ENCODE measurements around the gene UTP25. TPM values are rescaled to one million over a fixed set of nuclear protein-coding genes. Genes with fewer than 3 reads are reported as not detected.
A peak's percentile ranks its signal among the peaks of the same experiment; 100 is the strongest.
"Not testable (repeated sequence)": the region's sequence is repeated elsewhere in the genome, so short reads cannot be mapped to it uniquely, and the experiment has no call there.

Gene UTP25
- total RNA-seq, 1 donor from 2014 or later, result 7.4 TPM

DNA sequence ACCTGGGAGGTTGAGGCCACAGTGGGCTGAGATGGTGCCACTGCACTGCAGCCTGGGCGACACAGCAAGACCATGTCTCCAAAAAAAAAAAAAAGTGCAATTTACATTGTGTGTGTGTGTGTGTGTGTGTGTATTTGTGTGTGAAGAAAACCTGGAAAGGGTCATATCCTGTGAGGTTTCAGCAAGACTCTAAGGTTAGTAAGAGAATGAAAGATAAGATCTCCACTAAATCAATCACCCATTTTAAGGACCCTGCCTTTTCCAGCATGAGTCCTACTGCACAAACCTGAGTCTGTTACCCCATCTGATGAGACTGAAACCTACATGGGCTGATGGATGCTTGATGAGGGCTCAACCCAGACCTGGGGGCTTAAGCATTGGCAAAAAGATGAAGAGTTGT, 38.5 kb upstream of the UTP25 start:
- Histone ChIP-seq H3K36me3 (ENCODE audit: insufficient read depth, low read length) (no peaks in the 10 kb centered on the region), H4K20me1 (ENCODE audit: insufficient read depth, low read length) (no peaks in the 10 kb centered on the region), H3K4me3 (ENCODE audit: insufficient read depth, low read depth, low read length) (no peak overlapping the region), H3K27me3 (ENCODE audit: insufficient read depth, low read length) (no peaks in the 10 kb centered on the region), H3K9me3 (ENCODE audit: insufficient read depth, low read depth, low read length) (no peaks in the 10 kb centered on the region), H3K9ac (ENCODE audit: low read length) (no peak overlapping the region), H3K79me2 (ENCODE audit: insufficient read depth, low read length) (peaks cover under 1% of the 10 kb centered on the region), H2AFZ (ENCODE audit: low read depth, low read length) (no peak overlapping the region), H3K4me1 (ENCODE audit: insufficient read depth, low read length) (peaks cover 3% of the 10 kb centered on the region), H3K27ac (ENCODE audit: low read depth, low read length) (no peak overlapping the region), H3K4me2 (ENCODE audit: low read length) (no peak overlapping the region)
- no peak overlapping the region for H3K4me3 Mint-ChIP-seq (ENCODE audit: unreplicated experiment)
- no peaks in the 10 kb centered on the region for H3K9me3 Mint-ChIP-seq (ENCODE audit: unreplicated experiment)
- no peak overlapping the region for H3K27ac Mint-ChIP-seq (ENCODE audit: unreplicated experiment)
- FAIRE-seq (no peak), DNase-seq (ENCODE audit: low read depth) (no peak)
- H3K4me1 Mint-ChIP-seq (ENCODE audit: low read depth, unreplicated experiment), result peaks cover 7% of the 10 kb centered on the region
- H3K36me3 Mint-ChIP-seq (ENCODE audit: low read depth, unreplicated experiment), result peaks cover 24% of the 10 kb centered on the region
- no peak for TF ChIP-seq EZH2 (IDR thresholded peaks at IDR 0.05; ENCODE audit: insufficient read depth, low read length)
- TF ChIP-seq, protein P1, sequence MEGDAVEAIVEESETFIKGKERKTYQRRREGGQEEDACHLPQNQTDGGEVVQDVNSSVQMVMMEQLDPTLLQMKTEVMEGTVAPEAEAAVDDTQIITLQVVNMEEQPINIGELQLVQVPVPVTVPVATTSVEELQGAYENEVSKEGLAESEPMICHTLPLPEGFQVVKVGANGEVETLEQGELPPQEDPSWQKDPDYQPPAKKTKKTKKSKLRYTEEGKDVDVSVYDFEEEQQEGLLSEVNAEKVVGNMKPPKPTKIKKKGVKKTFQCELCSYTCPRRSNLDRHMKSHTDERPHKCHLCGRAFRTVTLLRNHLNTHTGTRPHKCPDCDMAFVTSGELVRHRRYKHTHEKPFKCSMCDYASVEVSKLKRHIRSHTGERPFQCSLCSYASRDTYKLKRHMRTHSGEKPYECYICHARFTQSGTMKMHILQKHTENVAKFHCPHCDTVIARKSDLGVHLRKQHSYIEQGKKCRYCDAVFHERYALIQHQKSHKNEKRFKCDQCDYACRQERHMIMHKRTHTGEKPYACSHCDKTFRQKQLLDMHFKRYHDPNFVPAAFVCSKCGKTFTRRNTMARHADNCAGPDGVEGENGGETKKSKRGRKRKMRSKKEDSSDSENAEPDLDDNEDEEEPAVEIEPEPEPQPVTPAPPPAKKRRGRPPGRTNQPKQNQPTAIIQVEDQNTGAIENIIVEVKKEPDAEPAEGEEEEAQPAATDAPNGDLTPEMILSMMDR (IDR thresholded peaks at IDR 0.05; ENCODE audit: insufficient read depth, low read depth, low read length), result no peak
- H3K27me3 Mint-ChIP-seq (ENCODE audit: low read depth, unreplicated experiment), result no peaks in the 10 kb centered on the region

DNA sequence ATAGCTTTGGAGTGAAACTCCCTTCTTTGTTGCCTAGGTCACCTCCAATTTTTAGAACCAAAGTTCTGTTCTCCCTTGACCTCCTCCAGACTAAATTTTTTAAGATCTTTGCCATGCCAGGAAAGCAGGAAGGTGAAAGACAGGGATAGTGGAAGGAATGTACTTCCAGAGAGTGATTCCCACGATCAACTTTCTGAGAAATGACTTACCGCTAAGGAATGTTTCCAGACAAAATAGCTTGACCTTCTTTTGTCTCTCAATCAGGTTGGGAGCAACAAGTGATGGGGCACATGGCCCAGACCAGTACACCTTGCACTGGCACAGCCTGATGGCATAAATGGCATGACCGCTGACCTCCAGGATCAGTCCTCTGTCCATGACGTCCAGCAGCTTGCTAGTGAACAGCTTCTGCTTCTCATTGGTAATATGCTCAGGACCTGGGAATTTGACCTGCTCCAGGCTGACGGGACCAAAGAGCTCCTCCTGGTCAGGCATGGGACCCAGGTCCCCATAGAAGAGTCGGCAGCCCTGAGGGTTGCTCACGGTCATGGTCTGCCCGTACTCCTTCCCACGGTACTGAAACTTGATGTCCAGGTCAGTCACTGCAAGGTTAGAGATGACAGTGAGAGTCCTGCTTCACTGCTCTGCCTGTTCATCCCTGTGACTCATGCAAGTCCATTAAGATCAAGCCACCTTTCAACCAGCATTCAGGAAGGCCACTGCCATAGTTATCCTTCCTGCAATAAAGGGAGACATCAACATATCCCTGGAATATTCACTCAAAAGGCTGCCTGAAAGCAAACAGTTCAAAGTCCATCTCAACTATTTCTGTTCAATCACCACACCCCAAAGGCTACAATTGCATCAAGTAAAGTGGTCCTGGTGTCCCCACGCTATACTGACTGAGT, 37.2 kb upstream of the UTP25 start:
- Histone ChIP-seq H3K4me1 (ENCODE audit: insufficient read depth, low read length) (no peaks in the 10 kb centered on the region), H3K4me3 (ENCODE audit: insufficient read depth, low read depth, low read length) (no peak overlapping the region), H3K27ac (ENCODE audit: low read depth, low read length) (no peak overlapping the region), H2AFZ (ENCODE audit: low read depth, low read length) (no peak overlapping the region), H3K27me3 (ENCODE audit: insufficient read depth, low read length) (no peaks in the 10 kb centered on the region), H3K9me3 (ENCODE audit: insufficient read depth, low read depth, low read length) (no peaks in the 10 kb centered on the region), H3K9ac (ENCODE audit: low read length) (no peak overlapping the region), H3K79me2 (ENCODE audit: insufficient read depth, low read length) (no peaks in the 10 kb centered on the region), H4K20me1 (ENCODE audit: insufficient read depth, low read length) (no peaks in the 10 kb centered on the region), H3K4me2 (ENCODE audit: low read length) (no peak overlapping the region), H3K36me3 (ENCODE audit: insufficient read depth, low read length) (no peaks in the 10 kb centered on the region)
- no peak for FAIRE-seq
- no peak for TF ChIP-seq EZH2 (IDR thresholded peaks at IDR 0.05; ENCODE audit: insufficient read depth, low read length)
- TF ChIP-seq, protein P1 (IDR thresholded peaks at IDR 0.05; ENCODE audit: insufficient read depth, low read depth, low read length), result no peak
- Mint-ChIP-seq H3K27me3 (ENCODE audit: low read depth, unreplicated experiment) (no peaks in the 10 kb centered on the region), H3K27ac (ENCODE audit: unreplicated experiment) (peak overlapping the region; percentile 55), H3K9me3 (ENCODE audit: unreplicated experiment) (no peaks in the 10 kb centered on the region), H3K36me3 (ENCODE audit: low read depth, unreplicated experiment) (peaks cover 30% of the 10 kb centered on the region), H3K4me1 (ENCODE audit: low read depth, unreplicated experiment) (peaks cover 7% of the 10 kb centered on the region), H3K4me3 (ENCODE audit: unreplicated experiment) (no peak overlapping the region)
- no peak for DNase-seq (ENCODE audit: low read depth)

DNA sequence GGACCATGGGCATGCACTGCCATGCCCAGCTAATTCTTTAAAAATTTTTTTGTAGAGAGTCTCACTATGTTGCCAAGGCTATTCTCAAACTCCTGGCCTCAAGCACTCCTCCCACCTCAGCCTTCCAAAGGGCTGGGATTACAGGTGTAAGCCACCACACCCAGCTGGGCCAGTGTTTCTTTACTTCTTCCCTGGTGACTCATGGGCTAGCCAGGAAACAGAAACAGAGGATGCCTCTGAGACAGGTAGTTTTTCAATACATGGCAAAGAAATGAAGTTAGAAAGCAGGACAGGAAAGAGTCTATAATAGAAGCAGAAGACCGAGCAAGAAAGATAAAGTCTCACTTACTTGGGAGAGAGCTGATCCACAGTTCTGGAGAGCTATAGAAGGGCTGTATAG, 35.9 kb upstream of the UTP25 start:
- no peaks in the 10 kb centered on the region for H3K27me3 ChIP-seq (ENCODE audit: insufficient read depth, low read length)
- H3K36me3 ChIP-seq (ENCODE audit: insufficient read depth, low read length), result no peaks in the 10 kb centered on the region
- FAIRE-seq, result no peak
- no peaks in the 10 kb centered on the region for H3K9me3 ChIP-seq (ENCODE audit: insufficient read depth, low read depth, low read length)
- H4K20me1 ChIP-seq (ENCODE audit: insufficient read depth, low read length), result no peaks in the 10 kb centered on the region
- no peak overlapping the region for H3K4me3 ChIP-seq (ENCODE audit: insufficient read depth, low read depth, low read length)
- Mint-ChIP-seq H3K27me3 (ENCODE audit: low read depth, unreplicated experiment) (no peaks in the 10 kb centered on the region), H3K36me3 (ENCODE audit: low read depth, unreplicated experiment) (peaks cover 30% of the 10 kb centered on the region), H3K4me3 (ENCODE audit: unreplicated experiment) (no peak overlapping the region), H3K9me3 (ENCODE audit: unreplicated experiment) (no peaks in the 10 kb centered on the region), H3K27ac (ENCODE audit: unreplicated experiment) (no peak overlapping the region), H3K4me1 (ENCODE audit: low read depth, unreplicated experiment) (peaks cover 7% of the 10 kb centered on the region)
- H3K27ac ChIP-seq (ENCODE audit: low read depth, low read length), result no peak overlapping the region
- no peaks in the 10 kb centered on the region for H3K4me1 ChIP-seq (ENCODE audit: insufficient read depth, low read length)
- no peak overlapping the region for H3K4me2 ChIP-seq (ENCODE audit: low read length)
- H2AFZ ChIP-seq (ENCODE audit: low read depth, low read length), result no peak overlapping the region
- H3K9ac ChIP-seq (ENCODE audit: low read length), result no peak overlapping the region
- no peaks in the 10 kb centered on the region for H3K79me2 ChIP-seq (ENCODE audit: insufficient read depth, low read length)
- DNase-seq (ENCODE audit: low read depth), result no peak
- TF ChIP-seq, protein P1 (IDR thresholded peaks at IDR 0.05; ENCODE audit: insufficient read depth, low read depth, low read length), result no peak
- no peak for TF ChIP-seq EZH2 (IDR thresholded peaks at IDR 0.05; ENCODE audit: insufficient read depth, low read length)

DNA sequence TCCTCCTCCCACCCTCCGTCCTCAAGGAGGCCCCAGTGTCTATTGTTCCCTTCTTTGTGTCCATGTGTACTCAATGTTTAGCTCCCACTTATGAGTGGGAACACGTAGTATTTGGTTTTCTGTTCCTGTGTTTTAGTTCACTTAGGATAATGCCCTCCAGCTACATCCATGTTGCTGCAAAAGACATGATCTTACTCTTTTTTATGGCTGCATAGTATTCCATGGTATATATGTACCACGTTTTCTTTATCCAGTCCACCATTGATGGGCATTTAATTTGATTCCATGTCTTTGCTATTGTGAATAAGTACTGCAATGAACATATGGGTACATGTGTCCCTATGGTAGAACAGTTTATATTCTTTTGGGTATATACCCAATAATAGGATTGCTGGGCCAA, 34.1 kb upstream of the UTP25 start:
- H2AFZ ChIP-seq (ENCODE audit: low read depth, low read length), result not testable (repeated sequence)

More for the DNA sequence above, 34.1 kb upstream of the UTP25 start:
- H3K4me1 ChIP-seq (ENCODE audit: insufficient read depth, low read length); H3K9ac ChIP-seq (ENCODE audit: low read length); H3K27me3 ChIP-seq (ENCODE audit: insufficient read depth, low read length); H3K4me3 ChIP-seq (ENCODE audit: insufficient read depth, low read depth, low read length); DNase-seq (ENCODE audit: low read depth); H3K27ac ChIP-seq (ENCODE audit: low read depth, low read length); H3K79me2 ChIP-seq (ENCODE audit: insufficient read depth, low read length); H3K27me3 Mint-ChIP-seq (ENCODE audit: low read depth, unreplicated experiment); H3K9me3 Mint-ChIP-seq (ENCODE audit: unreplicated experiment); H3K36me3 ChIP-seq (ENCODE audit: insufficient read depth, low read length); H3K27ac Mint-ChIP-seq (ENCODE audit: unreplicated experiment); H3K9me3 ChIP-seq (ENCODE audit: insufficient read depth, low read depth, low read length); H4K20me1 ChIP-seq (ENCODE audit: insufficient read depth, low read length); H3K4me2 ChIP-seq (ENCODE audit: low read length); FAIRE-seq; H3K4me3 Mint-ChIP-seq (ENCODE audit: unreplicated experiment); H3K4me1 Mint-ChIP-seq (ENCODE audit: low read depth, unreplicated experiment): not testable (repeated sequence)
- peaks cover 36% of the 10 kb centered on the region for H3K36me3 Mint-ChIP-seq (ENCODE audit: low read depth, unreplicated experiment)

Measured in astrocyte (in vitro differentiated cells and primary cell).